Hypothalamus (tissue), 51 donors: Measurements from ENCODE around the gene COX6A2.

ENCODE experiments used
- DNase-seq, 51 donors: peaks; one replicate each; lab custom pipeline; 2025; lab: John Stamatoyannopoulos, UW

Gene COX6A2

DNA sequence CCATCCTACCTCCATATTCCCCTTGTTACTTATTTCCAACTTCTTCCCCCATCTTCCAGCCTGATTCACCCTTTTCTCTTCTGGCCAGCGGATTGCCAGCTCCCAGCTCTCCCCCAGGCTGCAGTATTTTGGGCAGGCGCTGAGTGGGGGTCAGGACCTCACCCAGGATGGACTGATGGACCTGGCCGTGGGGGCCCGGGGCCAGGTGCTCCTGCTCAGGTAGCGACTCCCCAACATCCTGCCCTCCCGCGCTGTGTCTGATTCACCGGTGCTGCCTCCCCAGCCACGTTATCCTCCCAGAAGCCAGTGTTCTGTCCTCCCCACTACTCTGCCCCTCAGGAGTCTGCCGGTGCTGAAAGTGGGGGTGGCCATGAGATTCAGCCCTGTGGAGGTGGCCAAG is 15.4 kb downstream of the COX6A2 start:
- DNase-seq = no peak

DNA sequence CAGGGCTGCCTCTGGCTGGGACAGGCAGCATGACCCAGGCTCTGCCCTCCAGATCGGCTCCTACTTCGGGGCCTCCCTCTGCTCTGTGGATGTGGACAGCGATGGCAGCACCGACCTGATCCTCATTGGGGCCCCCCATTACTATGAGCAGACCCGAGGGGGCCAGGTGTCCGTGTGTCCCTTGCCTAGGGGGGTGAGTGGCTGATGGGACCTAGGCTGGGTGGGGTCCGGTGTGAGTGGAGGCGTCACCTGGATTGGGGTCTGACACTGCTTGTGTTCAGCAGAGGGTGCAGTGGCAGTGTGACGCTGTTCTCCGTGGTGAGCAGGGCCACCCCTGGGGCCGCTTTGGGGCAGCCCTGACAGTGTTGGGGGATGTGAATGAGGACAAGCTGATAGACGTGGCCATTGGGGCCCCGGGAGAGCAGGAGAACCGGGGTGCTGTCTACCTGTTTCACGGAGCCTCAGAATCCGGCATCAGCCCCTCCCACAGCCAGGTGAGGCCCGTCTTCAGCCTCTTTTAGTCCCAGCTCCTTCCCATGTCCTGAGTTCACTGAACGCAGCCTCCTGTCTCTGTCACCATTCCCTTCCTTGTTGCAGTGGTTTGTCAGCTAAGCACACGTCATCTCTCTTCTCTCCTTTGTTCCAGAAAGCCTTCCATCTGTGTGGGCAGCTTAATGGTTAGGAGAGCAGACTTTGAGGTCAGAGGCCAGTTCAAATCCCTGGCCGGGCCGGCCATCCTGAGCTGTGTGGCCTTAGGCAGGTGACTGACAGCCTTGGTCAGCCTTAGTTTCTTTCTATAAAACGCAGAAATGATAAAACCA is 16.9 kb downstream of the COX6A2 start:
- no peak for DNase-seq

DNA sequence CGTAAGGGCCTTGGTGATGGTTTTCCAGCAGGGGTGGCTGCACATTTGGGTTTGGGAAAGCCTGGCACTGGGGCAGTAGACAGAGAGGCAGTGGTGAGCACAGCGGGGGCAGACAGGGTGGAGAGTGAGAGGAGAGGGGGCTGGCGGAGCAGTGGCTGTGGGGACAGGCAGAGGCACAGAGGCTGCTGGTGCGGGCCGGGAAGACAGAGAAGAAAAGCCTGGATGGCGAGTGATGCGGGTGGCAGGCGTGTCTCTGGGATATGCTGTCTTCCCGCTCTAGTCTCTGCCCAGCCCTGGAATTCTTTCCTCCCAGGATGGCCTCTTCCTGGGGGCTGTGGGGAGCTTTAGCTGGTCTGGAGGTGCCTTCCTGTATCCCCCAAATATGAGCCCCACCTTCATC is 18.1 kb downstream of the COX6A2 start:
- no peak for DNase-seq

DNA sequence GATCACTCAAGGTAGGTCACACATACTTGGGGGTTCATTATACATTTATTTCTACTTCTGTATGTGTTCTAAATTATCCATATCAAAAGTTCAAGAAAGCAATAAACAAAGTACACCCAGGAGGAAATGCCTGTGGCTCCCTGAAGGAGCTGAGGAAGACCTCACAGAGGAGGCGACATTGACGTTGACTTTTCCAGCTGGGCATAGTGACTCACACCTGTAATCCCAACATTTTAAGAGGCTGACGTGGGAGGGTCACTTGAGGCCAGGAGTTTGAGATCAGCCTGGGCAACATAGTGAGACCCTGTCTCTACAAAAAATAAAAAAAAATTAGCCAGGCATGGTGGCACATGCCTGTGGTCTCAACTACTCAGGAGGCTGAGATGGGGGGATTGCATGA is 18.7 kb downstream of the COX6A2 start:
- no peak for DNase-seq

DNA sequence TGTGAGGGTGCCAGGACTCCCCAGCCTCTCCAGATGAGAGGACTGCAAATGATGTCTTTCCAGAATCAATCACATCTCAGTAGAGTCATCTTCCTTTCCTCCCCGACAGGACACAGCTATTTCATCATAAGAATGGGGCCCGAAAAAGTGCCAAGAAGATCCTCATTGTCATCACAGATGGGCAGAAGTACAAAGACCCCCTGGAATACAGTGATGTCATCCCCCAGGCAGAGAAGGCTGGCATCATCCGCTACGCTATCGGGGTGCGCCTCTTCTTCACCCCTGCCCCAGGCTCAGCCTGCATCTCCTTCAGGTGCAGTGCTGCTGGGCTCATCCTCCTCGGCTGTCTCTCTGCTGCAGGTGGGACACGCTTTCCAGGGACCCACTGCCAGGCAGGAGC is 20.8 kb downstream of the COX6A2 start:
- no peak for DNase-seq

DNA sequence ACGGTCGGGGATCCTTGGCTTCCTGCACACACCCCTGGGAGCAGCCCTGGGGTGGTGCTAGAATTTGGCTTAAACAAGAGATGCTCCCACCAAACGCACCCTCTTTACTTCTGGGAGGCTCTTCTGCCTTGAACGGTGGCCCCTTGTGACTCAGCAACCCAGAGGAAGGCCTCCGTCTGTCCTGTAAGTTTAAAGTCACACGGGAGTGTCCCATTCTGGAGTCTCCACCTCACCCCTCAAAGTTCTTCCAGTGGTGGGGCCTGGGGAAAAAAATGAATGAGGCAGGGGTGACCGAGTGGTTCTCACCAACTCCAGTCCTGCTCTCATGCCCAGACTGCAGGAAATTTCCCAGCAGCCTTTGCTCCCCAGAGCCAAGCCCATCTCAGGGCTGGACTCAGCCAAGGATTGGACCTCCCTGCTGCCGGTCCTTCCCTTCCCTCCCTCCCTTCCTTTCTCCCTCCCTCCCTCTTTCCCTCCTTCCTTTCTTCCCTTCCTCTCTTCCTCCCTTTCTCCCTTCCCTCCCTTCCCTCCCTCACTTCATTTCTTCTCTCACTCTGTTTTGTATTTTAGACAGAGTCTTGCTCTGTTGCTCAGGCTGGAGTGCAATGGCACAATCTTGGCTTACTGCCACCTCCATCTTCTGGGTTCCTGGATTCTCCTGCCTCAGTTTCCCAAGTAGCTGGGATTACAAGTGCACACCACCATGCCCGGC is 23.7 kb downstream of the COX6A2 start:
- no peak for DNase-seq

DNA sequence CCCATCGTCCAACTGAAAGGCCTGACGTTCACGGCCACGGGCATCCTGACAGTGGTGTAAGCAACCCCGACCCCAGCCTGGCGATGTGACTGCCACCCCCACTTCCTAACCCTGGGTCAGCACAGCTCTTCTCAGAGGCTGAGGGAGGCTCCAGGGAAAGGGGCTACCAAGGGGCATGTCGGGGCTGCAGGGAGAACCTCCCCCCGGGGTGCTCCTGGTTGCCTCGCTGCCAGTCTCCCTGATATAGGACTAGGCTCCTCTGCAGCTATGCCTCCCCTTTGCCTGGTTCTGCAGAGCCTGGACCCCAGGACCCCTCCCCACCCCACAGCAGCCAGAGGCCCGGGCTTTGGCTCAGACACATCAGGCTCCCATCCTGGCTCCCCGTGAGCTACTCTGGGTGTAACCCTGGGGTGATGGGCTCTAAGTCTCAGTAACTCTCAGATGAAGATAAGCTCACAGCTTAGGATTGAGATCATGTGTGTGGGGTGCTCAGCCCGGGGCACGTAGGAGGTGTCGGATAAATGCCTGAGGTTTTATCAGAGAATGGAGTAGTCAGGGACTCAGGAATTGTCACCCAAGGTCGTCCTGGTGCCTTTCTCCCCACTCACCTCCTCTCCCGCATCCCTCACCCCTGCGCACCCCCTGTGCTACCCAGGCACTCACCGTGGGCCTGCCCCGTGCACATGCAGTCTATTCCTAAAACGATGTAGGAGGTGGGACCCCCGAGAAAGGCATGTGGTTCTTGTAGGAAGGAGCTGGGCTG is 24.4 kb downstream of the COX6A2 start:
- DNase-seq = no peak

DNA sequence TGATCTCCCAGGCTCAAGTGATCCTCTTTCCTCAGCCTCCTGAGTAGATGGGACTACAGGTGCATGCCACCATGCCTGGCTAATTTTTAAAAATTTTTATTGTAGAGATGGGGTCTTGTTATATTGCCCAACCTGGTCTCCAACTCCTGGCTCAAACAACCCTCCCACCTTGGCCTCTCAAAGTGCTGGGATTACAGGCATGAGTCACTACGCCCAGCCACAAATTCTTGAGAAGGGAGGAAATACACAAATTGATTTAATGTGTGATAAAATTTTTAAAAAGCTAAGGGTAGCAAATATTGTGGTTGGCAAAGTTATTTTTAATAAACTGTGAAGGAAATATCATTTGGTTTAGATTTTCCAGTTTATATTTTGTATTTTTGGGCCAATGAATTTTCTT is 25.5 kb downstream of the COX6A2 start:
- DNase-seq = no peak

DNA sequence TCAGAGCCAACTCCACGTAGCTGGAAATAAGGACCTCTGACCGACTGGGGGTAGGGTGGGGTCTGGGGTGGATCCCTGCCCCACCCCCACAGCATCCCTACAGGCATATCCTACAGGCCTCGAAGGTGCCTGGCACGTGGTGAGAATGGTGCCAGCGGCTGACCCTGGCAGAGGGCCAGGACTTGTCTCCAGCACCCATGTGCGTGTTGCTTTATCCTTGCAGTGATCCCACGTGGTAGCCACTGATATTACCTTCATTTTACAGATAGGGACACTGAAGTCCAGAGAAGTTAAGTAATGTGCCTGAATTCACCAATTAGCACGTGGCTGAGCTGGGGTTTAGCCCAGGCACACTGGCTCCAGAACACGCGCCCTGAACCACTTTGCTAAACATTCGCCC is 26.7 kb downstream of the COX6A2 start:
- DNase-seq = no peak

DNA sequence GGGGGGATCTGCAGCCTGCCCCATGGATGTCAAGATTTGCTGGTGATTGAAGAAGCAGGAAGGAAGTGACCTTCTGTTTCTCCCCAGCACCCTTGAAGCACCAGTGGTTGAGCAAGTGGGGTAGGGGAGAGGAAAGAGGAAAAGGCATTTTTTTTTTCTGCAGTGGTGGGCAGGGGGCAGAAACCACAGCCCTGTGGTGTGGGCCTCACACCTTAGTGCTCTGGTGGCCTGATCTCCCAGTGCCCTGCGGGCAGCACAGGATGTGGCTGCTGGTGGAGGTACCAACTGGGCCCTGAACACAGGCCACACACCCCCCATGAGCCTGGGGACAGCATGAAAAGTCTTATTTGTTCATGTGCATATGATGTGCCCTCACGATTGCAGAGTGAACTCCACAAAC is 28.0 kb downstream of the COX6A2 start:
- no peak for DNase-seq

DNA sequence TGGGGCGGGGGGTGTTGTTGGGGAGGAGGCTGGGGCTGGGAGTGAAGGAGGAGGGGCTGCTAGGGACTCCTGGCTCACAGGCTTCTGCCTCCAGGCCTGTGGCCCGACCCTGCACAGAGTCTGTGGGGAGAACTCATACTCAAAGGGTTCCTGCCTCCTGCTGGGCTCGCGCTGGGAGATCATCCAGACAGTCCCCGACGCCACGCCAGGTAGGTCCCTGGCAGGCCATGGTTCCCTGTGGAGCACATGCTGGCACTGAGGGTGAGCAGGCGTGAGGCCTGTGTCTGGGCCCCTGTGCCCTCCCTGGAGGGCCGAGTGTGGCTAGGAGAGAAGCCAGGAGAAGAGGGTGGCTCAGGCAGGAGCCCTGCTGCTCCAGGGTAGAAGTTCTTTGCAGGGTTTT is 30.5 kb downstream of the COX6A2 start:
- DNase-seq = no peak

DNA sequence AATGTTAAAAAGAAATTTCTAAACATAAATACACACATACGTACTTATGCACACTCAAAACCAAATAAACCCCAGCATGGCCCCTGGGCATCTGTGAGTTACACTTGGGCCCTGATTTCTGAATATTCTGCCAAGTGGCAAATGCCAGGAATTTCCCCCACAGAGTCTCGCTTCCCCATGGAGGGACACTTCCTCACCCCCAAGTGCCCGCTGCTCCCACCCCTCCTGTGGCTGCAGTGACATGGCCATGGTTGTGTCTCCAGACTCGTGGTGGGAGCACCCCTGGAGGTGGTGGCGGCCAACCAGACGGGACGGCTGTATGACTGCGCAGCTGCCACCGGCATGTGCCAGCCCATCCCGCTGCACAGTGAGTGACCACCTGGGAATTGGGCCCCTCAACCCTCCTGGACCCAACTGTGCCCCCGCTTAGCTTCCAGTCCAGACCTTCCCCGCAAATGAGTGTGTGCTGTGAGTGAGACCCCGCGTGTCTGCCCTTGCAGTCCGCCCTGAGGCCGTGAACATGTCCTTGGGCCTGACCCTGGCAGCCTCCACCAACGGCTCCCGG is 31.0 kb downstream of the COX6A2 start:
- no peak for DNase-seq

DNA sequence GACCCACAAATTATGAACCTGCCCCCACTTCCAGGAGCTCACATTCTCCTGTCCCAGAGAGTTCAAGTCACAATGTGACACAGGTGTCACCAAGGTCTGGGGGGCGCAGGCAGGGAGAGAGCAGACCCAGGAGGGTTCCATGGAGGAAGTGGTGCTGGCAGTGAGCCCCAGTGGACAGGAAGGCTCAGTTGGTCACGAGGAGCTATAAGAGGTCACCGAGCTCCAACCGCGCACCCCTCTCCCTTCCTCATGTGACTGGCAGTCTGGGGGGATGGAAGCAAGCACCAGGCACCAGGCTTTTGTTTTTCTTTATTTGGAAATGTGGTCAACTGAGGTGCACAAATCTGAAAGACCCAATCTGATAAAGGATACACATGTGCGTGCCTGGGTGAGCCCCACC is 32.5 kb downstream of the COX6A2 start:
- peak in 3 of 51 donors; percentile 2 to 7 (median 4) for DNase-seq

DNA sequence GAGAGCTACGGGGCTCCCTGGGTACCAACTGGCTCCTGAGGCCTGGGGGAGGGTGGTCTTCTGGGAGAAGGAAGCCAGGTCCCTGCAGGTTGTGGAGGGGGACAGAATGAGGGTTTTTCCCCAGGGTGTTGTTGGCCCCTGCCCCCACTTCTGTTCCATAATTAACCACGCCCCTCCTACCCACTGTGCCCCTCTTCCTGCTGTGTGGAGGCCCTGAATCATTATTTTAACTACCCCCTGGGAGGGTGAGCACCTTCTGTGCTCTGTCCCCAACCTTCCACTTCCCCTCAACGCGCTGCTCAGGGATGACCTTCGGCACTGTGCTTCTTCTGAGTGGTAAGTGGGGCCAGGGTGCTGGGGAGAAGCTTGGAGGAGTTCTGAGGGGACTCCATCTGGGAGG is 35.1 kb downstream of the COX6A2 start, which contains the start of gene ITGAD:
Gene ITGAD (plus strand): TSS at position 280 of the 400 bp plus-strand sequence. CDS start 26 bp downstream, at position 306.
- no peak for DNase-seq

DNA sequence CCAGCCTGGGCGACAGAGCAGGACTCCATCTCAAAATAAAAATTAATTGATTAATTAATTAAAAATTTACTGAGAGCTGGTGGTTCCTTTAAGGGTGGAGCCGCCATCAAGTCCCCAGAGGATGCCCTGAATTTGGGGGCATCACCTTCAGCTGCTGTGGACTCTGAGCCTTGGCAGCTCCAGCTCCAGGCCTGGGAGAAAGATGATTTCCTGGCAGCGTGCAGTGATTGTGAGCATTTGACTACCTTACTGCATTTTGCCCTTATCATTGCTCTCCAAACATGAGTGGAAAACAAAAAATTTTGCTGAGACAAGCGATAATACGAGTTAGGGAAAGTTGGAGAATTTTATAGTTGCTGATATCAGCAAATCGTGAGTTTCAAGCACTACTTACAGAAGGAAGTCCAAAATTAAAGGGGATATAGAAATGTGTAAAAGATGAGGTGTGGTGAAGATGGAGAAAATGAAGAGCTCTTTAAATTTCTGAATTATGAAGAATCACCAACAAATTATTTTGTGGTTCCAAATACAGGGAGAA is 37.6 kb downstream of the COX6A2 start:
- DNase-seq = no peak

DNA sequence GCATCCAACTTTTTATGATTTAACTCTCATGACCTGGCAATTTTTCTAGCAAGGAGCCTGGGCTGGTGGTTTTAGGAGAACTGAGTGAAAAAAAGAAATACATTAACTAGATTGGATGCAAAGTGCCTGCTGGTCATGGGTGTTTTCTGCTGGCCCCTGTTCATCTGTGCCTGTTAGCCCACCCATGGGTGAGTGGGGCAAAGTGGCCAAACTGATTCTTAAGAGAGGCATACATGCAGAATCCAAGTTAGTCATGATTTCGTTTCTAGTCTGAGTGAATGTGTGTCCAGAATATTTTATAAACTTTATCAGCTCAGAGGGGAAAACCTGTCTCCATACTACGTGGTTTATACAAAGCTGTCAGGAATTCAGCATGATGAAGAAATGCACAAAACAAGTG is 39.6 kb downstream of the COX6A2 start:
- DNase-seq = no peak

DNA sequence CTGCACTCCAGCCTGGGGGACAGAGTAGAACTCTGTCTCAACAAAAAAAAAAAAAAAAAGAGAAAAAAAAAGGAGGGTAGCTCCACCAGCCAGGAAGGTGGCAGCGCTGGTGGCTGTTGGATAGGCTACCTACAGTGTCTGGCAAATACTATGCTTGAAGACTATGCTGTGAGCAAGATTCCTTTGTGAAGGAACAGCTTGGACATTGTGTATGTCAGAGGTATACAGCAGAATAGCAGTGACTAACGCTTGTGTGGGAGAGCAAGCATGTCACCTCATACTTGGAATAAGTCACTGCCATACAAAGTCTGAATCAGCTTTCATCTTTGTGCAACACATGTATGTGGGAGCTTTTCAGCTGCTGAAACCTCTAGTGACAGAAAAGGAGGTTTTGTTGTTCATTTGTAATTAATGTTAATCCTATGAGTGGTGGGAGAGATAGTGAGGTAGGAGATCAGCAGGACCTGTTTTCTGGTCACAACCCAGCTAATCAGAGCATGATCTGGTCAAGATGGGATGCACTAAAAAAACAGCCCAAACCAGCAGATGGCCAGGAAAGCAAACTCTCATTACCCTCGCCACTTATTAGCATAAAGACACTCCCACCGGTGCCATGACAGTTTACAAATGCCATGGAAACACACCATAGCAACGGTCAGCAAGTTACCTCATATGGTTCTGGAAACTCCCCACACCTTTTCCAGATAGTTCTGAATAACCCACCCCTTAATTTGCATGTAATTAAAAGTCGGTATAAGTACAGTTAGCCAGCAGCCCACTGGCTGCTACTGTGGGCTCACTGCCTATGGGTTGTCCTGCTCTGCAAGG is 41.8 kb downstream of the COX6A2 start:
- peak in 3 of 51 donors; percentile 22 to 69 (median 22) for DNase-seq

DNA sequence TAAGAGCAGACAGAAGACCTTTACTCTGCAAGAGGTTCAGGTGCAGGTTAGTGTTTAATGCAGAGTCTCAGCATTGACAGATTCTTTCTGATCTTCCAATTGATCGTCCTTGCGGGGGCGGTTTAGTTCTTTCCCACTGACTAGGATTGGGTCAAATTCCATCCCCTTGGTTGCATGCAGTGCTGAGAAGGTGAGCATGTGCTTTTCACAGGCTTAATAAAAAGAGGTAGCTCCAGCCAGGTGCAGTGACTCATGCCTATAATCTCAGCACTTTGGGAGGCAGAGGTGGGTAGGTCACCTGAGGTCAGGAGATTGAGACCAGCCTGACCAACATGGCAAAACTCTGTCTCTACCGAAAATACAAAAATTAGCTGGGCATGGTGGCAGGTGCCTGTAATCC is 42.5 kb downstream of the COX6A2 start:
- no peak for DNase-seq

DNA sequence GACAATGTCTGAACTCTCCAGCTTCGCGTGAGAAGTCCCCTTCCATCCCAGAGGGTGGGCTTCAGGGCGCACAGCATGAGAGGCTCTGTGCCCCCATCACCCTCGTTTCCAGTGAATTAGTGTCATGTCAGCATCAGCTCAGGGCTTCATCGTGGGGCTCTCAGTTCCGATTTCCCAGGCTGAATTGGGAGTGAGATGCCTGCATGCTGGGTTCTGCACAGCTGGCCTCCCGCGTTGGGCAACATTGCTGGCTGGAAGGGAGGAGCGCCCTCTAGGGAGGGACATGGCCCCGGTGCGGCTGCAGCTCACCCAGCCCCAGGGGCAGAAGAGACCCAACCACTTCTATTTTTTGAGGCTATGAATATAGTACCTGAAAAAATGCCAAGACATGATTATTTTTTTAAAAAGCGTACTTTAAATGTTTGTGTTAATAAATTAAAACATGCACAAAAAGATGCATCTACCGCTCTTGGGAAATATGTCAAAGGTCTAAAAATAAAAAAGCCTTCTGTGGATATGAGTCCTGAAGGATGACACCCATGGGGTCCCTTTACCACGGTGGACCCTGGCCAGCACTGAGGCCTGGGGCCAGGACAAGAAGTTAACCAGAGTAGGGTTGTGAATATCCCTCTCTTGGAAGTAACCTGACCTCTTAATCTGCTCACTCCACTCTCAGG is 45.5 kb downstream of the COX6A2 start:
- DNase-seq = peak in 26 of 51 donors; percentile 0 to 52 (median 20)
